ENCODE results near the gene ABT1. TPM values are rescaled to one million over a fixed set of nuclear protein-coding genes. Genes with fewer than 3 reads are reported as not detected.

ABT1 gene
- total RNA-seq, 1 experiment from 2014 or later, result 21.6 TPM

GRCh38 chr6:26613689-26614683 is 17.2 kb downstream of the ABT1 start:
- H3K36me3 Mint-ChIP-seq, result 0 out of 2 replicates have a peak, but pooled peaks cover 3% of the 10 kb centered on the region
- peaks cover 11% of the 10 kb centered on the region for H3K4me1 Mint-ChIP-seq
- peak overlapping the region; percentile 87 for H3K4me3 Mint-ChIP-seq
- ChIA-PET POLR2A (no interaction called here), CTCF (interaction anchor here (1.4 to 1.6 kb wide), 3 partner anchors 19 to 464 kb away, joined by 5 to 10 read pairs (median 5); no protein-coding TSS in a partner anchor)
- DNase-seq (ENCODE audit: low spot score) (peak; percentile 68), ATAC-seq (peak; percentile 77)
- no peak overlapping the region for H3K27ac Mint-ChIP-seq
- H3K27me3 Mint-ChIP-seq (ENCODE audit: low read depth), result peaks cover 80% of the 10 kb centered on the region
- TF ChIP-seq GRHL2 (CRISPR knock-in tag; IDR thresholded peaks at IDR 0.05; ENCODE audit: insufficient replicate concordance, severe bottlenecking), result no peak
- TF ChIP-seq HMGXB4 (CRISPR knock-in tag; IDR thresholded peaks at IDR 0.05), result peak; percentile 63; the same call in 1 of the 2 replicates
- 0 out of 2 replicates have a peak, but pooled peaks have one; percentile 53 for TF ChIP-seq FOXP1 (CRISPR knock-in tag; IDR thresholded peaks at IDR 0.05; ENCODE audit: borderline replicate concordance)
- H3K9me3 Mint-ChIP-seq, result peaks cover 11% of the 10 kb centered on the region

GRCh38 chr6:26623339-26623859 is 26.6 kb downstream of the ABT1 start:
- Mint-ChIP-seq H3K4me1 (no peaks in the 10 kb centered on the region), H3K9me3 (peaks cover 19% of the 10 kb centered on the region), H3K27me3 (ENCODE audit: low read depth) (peaks cover 6% of the 10 kb centered on the region; the same call in 1 of the 2 replicates), H3K27ac (no peak overlapping the region), H3K4me3 (no peak overlapping the region), H3K36me3 (peaks cover 5% of the 10 kb centered on the region; the same call in 1 of the 2 replicates)
- no peak for DNase-seq (ENCODE audit: low spot score)
- no peak for ATAC-seq
- CTCF ChIA-PET, result no interaction called here
- POLR2A ChIA-PET, result no interaction called here
- TF ChIP-seq FOXP4 (CRISPR knock-in tag; IDR thresholded peaks at IDR 0.05) (no peak), E2F1 (CRISPR knock-in tag; IDR thresholded peaks at IDR 0.05) (no peak), HMGA2 (CRISPR knock-in tag; IDR thresholded peaks at IDR 0.05) (no peak), E2F5 (CRISPR knock-in tag; IDR thresholded peaks at IDR 0.05) (no peak), SMAD3 (CRISPR knock-in tag; IDR thresholded peaks at IDR 0.05; ENCODE audit: borderline replicate concordance) (no peak), NFE2L1 (CRISPR knock-in tag; IDR thresholded peaks at IDR 0.05) (no peak), SP1 (CRISPR knock-in tag; conservative IDR thresholded peaks at IDR 0.05) (no peak), ZNF532 (CRISPR knock-in tag; IDR thresholded peaks at IDR 0.05; ENCODE audit: borderline replicate concordance) (no peak), MYBL2 (CRISPR knock-in tag; IDR thresholded peaks at IDR 0.05) (no peak), ZNF396 (CRISPR knock-in tag; IDR thresholded peaks at IDR 0.05; ENCODE audit: borderline replicate concordance) (no peak)
